HL-60/S4 (cell line): ENCODE data around the gene LCA5L.

Experiments
- in situ Hi-C: fragments of 300-500 bp; cut with MboI; formaldehyde crosslinking; loops from 2 replicates; pipeline ENCODE4 v1.14.3; 2022; ENCODE audit warnings: low sequenced_read_pairs

LCA5L gene

DNA sequence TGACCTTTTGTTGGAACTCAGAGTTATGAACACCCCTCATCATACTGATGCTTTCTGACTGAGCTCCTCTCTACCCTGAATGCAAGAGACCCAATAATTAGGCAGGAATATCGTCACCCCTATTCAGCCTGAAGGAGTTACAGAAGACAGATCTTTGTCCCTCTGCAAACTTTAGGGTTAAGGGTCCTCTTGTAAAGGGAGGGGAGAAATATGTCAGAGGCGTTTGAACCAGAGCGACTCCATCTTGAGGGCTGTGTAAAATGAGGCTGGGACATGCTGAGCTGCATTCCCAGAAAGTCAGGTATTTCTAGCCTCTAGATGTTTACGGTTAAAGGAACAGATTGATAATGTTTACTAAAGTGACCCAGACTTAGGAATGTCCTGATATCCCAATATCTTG, 86.2 kb downstream of the LCA5L start:
- in situ Hi-C loops = no loop called here
